GM23248 (cell line): ENCODE results near the gene EML6. TPM values are rescaled to one million over a fixed set of nuclear protein-coding genes. Genes with fewer than 3 reads are reported as not detected.

ENCODE experiments used
- DNase-seq: peaks from one replicate; pipeline ENCODE4 v3.0.0-alpha.2; 2015
- H2AFZ ChIP-seq: fragments of 200-600 bp; sonication (generic); 2 replicates; pipeline ENCODE4 v1.6.1; 2016; ENCODE audit warnings: antibody characterized with exemption
- H3F3A ChIP-seq: fragments of 200-600 bp; sonication (generic); 2 replicates; pipeline ENCODE4 v1.6.1; 2016; ENCODE audit warnings: mild to moderate bottlenecking, antibody characterized with exemption, mixed run types; ENCODE audit not compliant: insufficient read depth
- H3K27ac ChIP-seq: fragments of 200-600 bp; sonication (generic); 2 replicates; pipeline ENCODE4 v1.5.1; 2016; ENCODE audit warnings: mild to moderate bottlenecking
- H3K27me3 ChIP-seq: fragments of 200-600 bp; sonication (generic); replicated peaks from 2 replicates; pipeline ENCODE4 v1.6.1; 2016; ENCODE audit warnings: mild to moderate bottlenecking; ENCODE audit not compliant: insufficient read depth
- H3K36me3 ChIP-seq: fragments of 200-600 bp; sonication (generic); 2 replicates; pipeline ENCODE4 v1.6.1; 2016; ENCODE audit warnings: low read depth, mild to moderate bottlenecking
- H3K4me1 ChIP-seq: fragments of 200-600 bp; sonication (generic); 2 replicates; pipeline ENCODE4 v1.6.1; 2016; ENCODE audit warnings: mild to moderate bottlenecking; ENCODE audit not compliant: insufficient read depth
- H3K4me2 ChIP-seq: fragments of 200-600 bp; sonication (generic); one replicate; pipeline ENCODE4 v1.6.1; 2016; ENCODE audit warnings: mild to moderate bottlenecking; ENCODE audit not compliant: unreplicated experiment
- H3K4me3 ChIP-seq: fragments of 200-600 bp; sonication (generic); 2 replicates; pipeline ENCODE4 v1.5.1; 2016; ENCODE audit warnings: mild to moderate bottlenecking
- H3K79me2 ChIP-seq: fragments of 200-600 bp; sonication (generic); 2 replicates; pipeline ENCODE4 v1.6.1; 2016; ENCODE audit warnings: mild to moderate bottlenecking; ENCODE audit not compliant: insufficient read depth
- H3K9ac ChIP-seq: fragments of 200-600 bp; sonication (generic); 2 replicates; pipeline ENCODE4 v1.6.1; 2016; ENCODE audit warnings: mild to moderate bottlenecking
- H3K9me2 ChIP-seq: fragments of 200-600 bp; sonication (generic); 2 replicates; pipeline ENCODE4 v1.6.1; 2016; ENCODE audit warnings: mixed run types, mild to moderate bottlenecking, moderate library complexity; ENCODE audit not compliant: insufficient read depth
- H3K9me3 ChIP-seq: fragments of 200-600 bp; sonication (generic); one replicate; pipeline ENCODE4 v1.6.1; 2017; ENCODE audit warnings: low read depth
- H4K20me1 ChIP-seq: fragments of 200-600 bp; sonication (generic); 2 replicates; pipeline ENCODE4 v1.6.0; 2016; ENCODE audit not compliant: insufficient read depth
- EZH2 ChIP-seq: fragments of 200-600 bp; sonication (generic); IDR thresholded peaks from 2 replicates; pipeline ENCODE4 v1.6.1; 2018; ENCODE audit warnings: antibody characterized with exemption, mild to moderate bottlenecking; ENCODE audit not compliant: insufficient read depth, poor library complexity, severe bottlenecking
- EZH2phosphoT487 ChIP-seq: fragments of 200-600 bp; sonication (generic); IDR thresholded peaks from 2 replicates; pipeline ENCODE4 v1.6.1; 2018; ENCODE audit warnings: antibody characterized with exemption, moderate library complexity, mild to moderate bottlenecking, low read depth; ENCODE audit not compliant: insufficient read depth
- WGBS, 2 experiments: methylation state at CpG; one replicate each; pipeline ENCODE4 v1.1.6; 2015 to 2017; ENCODE audit warnings: low lambda C conversion rate in 2 of 2, low coverage in 1 of 2; ENCODE audit errors: missing lambda C conversion rate in 2 of 2; 5-methylcytosine and 5-hydroxymethylcytosine counted together
- in situ Hi-C: fragments of 300-500 bp; cut with MboI; formaldehyde crosslinking; loops from 2 replicates; pipeline ENCODE4 v1.15.0; 2020
- polyA plus RNA-seq: library from polyadenylated mRNA; unstranded; fragments of >200 nt; fragmentation: Nextera tagmentation; extraction: Ambion mirVana; gene quantifications from 2 replicates; pipeline ENCODE4 v1.2.1, GENCODE V29; 2016
- total RNA-seq: library from RNA; depleted of rRNA; stranded (reverse); fragments of >200 nt; shearing (Covaris generic); gene quantifications from 2 replicates; pipeline ENCODE4 v1.2.3, GENCODE V29; 2014

Gene EML6
- total and polyA plus RNA-seq, 2 experiments from 2014 or later = 0.54 to 0.76 TPM

- H2AFZ ChIP-seq = no peak overlapping the region
- H3K4me3 ChIP-seq = no peak overlapping the region
- 88 to 95% methylated on average over 2 of the region's 2 CpGs for WGBS, 2 experiments
- H3K27ac ChIP-seq = no peak overlapping the region
- H3K9ac ChIP-seq = no peak overlapping the region
- H3K9me3 ChIP-seq = no peaks in the 10 kb centered on the region
- H3K9me2 ChIP-seq = no peaks in the 10 kb centered on the region
- in situ Hi-C loops = no loop called here
- TF ChIP-seq EZH2 = no peak
- TF ChIP-seq EZH2phosphoT487 = no peak
- H3K4me1 ChIP-seq = peaks cover 9% of the 10 kb centered on the region
- no peak for DNase-seq
- no peaks in the 10 kb centered on the region for H3K79me2 ChIP-seq
- no peaks in the 10 kb centered on the region for H4K20me1 ChIP-seq
- H3F3A ChIP-seq = 0 out of 2 replicates have a peak, but pooled peaks cover 3% of the 10 kb centered on the region
- peaks cover 5% of the 10 kb centered on the region; the same call in 1 of the 2 replicates for H3K27me3 ChIP-seq
- no peak overlapping the region for H3K4me2 ChIP-seq
- no peaks in the 10 kb centered on the region for H3K36me3 ChIP-seq
These were observed 39.9 kb upstream of the EML6 start for GRCh38 chr2:54683596-54683995.

- peaks cover 5% of the 10 kb centered on the region; the same call in 1 of the 2 replicates for H3K27me3 ChIP-seq
- peaks cover 5% of the 10 kb centered on the region for H3K4me1 ChIP-seq
- no peak for DNase-seq
- no peaks in the 10 kb centered on the region for H3K36me3 ChIP-seq
- no peak overlapping the region for H3K9ac ChIP-seq
- H4K20me1 ChIP-seq = no peaks in the 10 kb centered on the region
- no peaks in the 10 kb centered on the region for H3K79me2 ChIP-seq
- H3K9me3 ChIP-seq = no peaks in the 10 kb centered on the region
- no peak for TF ChIP-seq EZH2phosphoT487
- TF ChIP-seq EZH2 = no peak
- 90 to 97% methylated on average over 4 of the region's 4 CpGs for WGBS, 2 experiments
- in situ Hi-C loops = no loop called here
- no peak overlapping the region for H3K4me2 ChIP-seq
- no peak overlapping the region for H2AFZ ChIP-seq
- H3F3A ChIP-seq = 0 out of 2 replicates have a peak, but pooled peaks cover 3% of the 10 kb centered on the region
- H3K27ac ChIP-seq = no peak overlapping the region
- no peak overlapping the region for H3K4me3 ChIP-seq
- H3K9me2 ChIP-seq = no peaks in the 10 kb centered on the region
These were observed 38.1 kb upstream of the EML6 start for GRCh38 chr2:54685263-54685775.

GRCh38 chr2:54687595-54688152 is 35.8 kb upstream of the EML6 start:
- WGBS, 2 experiments = 92 to 98% methylated on average over 4 of the region's 4 CpGs
- in situ Hi-C loops = no loop called here

DNA sequence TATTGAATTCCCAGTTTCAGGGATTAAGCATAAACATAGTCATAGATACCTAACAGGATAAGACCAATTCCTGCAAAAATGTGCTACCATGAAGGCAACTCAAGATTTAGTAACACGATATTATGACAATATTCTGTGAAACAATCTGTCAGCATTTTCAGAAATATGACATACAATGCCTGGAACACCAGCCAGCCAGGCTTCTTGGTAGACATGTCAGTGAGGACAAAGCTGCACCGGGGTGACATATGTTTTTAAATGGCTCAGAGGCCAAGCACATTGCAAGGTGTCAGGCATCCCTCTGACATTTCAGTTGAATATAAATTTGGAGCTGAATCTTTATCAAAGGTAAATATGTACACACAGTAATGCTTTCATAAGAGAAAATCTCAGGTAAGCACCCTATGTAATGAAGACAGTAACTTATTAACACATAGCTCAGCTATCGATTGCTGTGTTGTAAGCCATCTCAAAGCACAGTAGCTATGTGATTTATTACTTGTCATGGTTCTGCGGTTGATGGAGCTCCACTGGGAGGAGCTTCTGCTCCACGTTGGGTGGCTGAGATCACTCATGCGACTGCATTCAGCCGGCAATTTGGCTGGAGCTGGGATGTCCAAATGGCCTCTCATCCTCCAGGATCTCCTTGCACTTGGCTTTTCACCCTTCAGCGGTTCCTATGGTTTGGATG is 31.9 kb upstream of the EML6 start:
- Histone ChIP-seq H3F3A (no peaks in the 10 kb centered on the region), H3K27me3 (no peaks in the 10 kb centered on the region), H3K4me1 (no peaks in the 10 kb centered on the region), H2AFZ (no peak overlapping the region), H4K20me1 (no peaks in the 10 kb centered on the region), H3K9ac (no peak overlapping the region), H3K9me2 (no peaks in the 10 kb centered on the region), H3K4me2 (no peak overlapping the region), H3K79me2 (no peaks in the 10 kb centered on the region), H3K4me3 (no peak overlapping the region), H3K9me3 (no peaks in the 10 kb centered on the region), H3K27ac (no peak overlapping the region), H3K36me3 (no peaks in the 10 kb centered on the region)
- 64% methylated on average over 8 of the region's 8 CpGs for WGBS, 2 experiments
- in situ Hi-C loops = no loop called here
- DNase-seq = no peak
- no peak for TF ChIP-seq EZH2
- no peak for TF ChIP-seq EZH2phosphoT487

More at GRCh38 chr2:54687595-54688152, 35.8 kb upstream of the EML6 start:
- Histone ChIP-seq H3F3A (no peaks in the 10 kb centered on the region), H3K9me2 (no peaks in the 10 kb centered on the region), H4K20me1 (no peaks in the 10 kb centered on the region), H3K4me1 (no peaks in the 10 kb centered on the region), H2AFZ (no peak overlapping the region), H3K36me3 (no peaks in the 10 kb centered on the region), H3K79me2 (no peaks in the 10 kb centered on the region), H3K27ac (no peak overlapping the region), H3K27me3 (peaks cover 5% of the 10 kb centered on the region; the same call in 1 of the 2 replicates), H3K9ac (no peak overlapping the region), H3K4me3 (no peak overlapping the region), H3K9me3 (no peaks in the 10 kb centered on the region), H3K4me2 (no peak overlapping the region)
- no peak for DNase-seq
- TF ChIP-seq EZH2 (no peak), EZH2phosphoT487 (no peak)
